SK-N-SH treated with all-trans-retinoic acid at 6 μM for 48 hours (cell line): ENCODE data around the gene KIF6.

Experiments used
- ATAC-seq: fragments of 200-7000 bp; cut with Tn5 transposase; 3 replicates; pipeline ENCODE4 v1.9.1; 2020; ENCODE audit warnings: mild to moderate bottlenecking, moderate library complexity
- ARNTL ChIP-seq: fragments of 450-650 bp; formaldehyde crosslinking; IDR thresholded peaks from 2 replicates; pipeline ENCODE4 v1.5.0; 2020; ENCODE audit warnings: low read depth, mild to moderate bottlenecking, moderate library complexity, borderline replicate concordance
- BACH2 ChIP-seq: fragments of 250-450 bp; sonication (Bioruptor Pico); IDR thresholded peaks from 2 replicates; pipeline ENCODE4 v1.9.0; 2021; ENCODE audit warnings: mild to moderate bottlenecking, borderline replicate concordance
- CREB5 ChIP-seq: fragments of 250-450 bp; sonication (Bioruptor Pico); IDR thresholded peaks from 2 replicates; pipeline ENCODE4 v1.5.1; 2020; ENCODE audit warnings: low read depth, mild to moderate bottlenecking, moderate library complexity
- CSDC2 ChIP-seq: fragments of 250-450 bp; sonication (Bioruptor Pico); IDR thresholded peaks from 2 replicates; pipeline ENCODE4 v1.5.0; 2020; ENCODE audit warnings: mild to moderate bottlenecking, moderate library complexity
- CSRNP3 ChIP-seq: fragments of 250-450 bp; sonication (Bioruptor Pico); IDR thresholded peaks from 2 replicates; pipeline ENCODE4 v1.5.1; 2021; ENCODE audit warnings: mild to moderate bottlenecking, moderate library complexity
- ESRRG ChIP-seq: fragments of 250-450 bp; sonication (Bioruptor Pico); IDR thresholded peaks from 2 replicates; pipeline ENCODE4 v1.6.1; 2021; ENCODE audit warnings: mild to moderate bottlenecking
- GLIS3 ChIP-seq: fragments of 250-450 bp; sonication (Bioruptor Pico); IDR thresholded peaks from 2 replicates; pipeline ENCODE4 v1.5.0; 2020; ENCODE audit warnings: mild to moderate bottlenecking, moderate library complexity
- ISL1 ChIP-seq: fragments of 250-450 bp; sonication (Bioruptor Pico); IDR thresholded peaks from 2 replicates; pipeline ENCODE4 v2.1.2; 2022; ENCODE audit warnings: mild to moderate bottlenecking, moderate library complexity
- OSR1 ChIP-seq: fragments of 250-450 bp; sonication (Bioruptor Pico); IDR thresholded peaks from 2 replicates; pipeline ENCODE4 v1.8.0; 2022; ENCODE audit warnings: moderate library complexity, mild to moderate bottlenecking, inconsistent platforms
- RARB ChIP-seq: fragments of 250-450 bp; sonication (Bioruptor Pico); IDR thresholded peaks from 2 replicates; pipeline ENCODE4 v1.8.0; 2021; ENCODE audit warnings: mild to moderate bottlenecking, moderate library complexity
- TCF4 ChIP-seq: fragments of 250-450 bp; sonication (Bioruptor Pico); IDR thresholded peaks from 2 replicates; pipeline ENCODE4 v1.8.0; 2021; ENCODE audit warnings: mild to moderate bottlenecking, moderate library complexity, borderline replicate concordance
- TOX ChIP-seq: fragments of 250-450 bp; sonication (Bioruptor Pico); IDR thresholded peaks from 2 replicates; pipeline ENCODE4 v1.8.0; 2021; ENCODE audit warnings: mild to moderate bottlenecking, moderate library complexity, borderline replicate concordance
- TSHZ2 ChIP-seq: fragments of 250-450 bp; sonication (Bioruptor Pico); IDR thresholded peaks from 2 replicates; pipeline ENCODE4 v1.5.0; 2020; ENCODE audit warnings: mild to moderate bottlenecking, moderate library complexity
- ZC3H10 ChIP-seq: fragments of 250-450 bp; sonication (Bioruptor Pico); IDR thresholded peaks from 2 replicates; pipeline ENCODE4 v1.5.1; 2021; ENCODE audit warnings: mild to moderate bottlenecking, moderate library complexity
- ZFP30 ChIP-seq: fragments of 450-650 bp; formaldehyde crosslinking; IDR thresholded peaks from 2 replicates; pipeline ENCODE4 v1.5.0; 2022; ENCODE audit warnings: mild to moderate bottlenecking, moderate library complexity
- ZNF565 ChIP-seq: fragments of 450-650 bp; formaldehyde crosslinking; conservative IDR thresholded peaks from 2 replicates; pipeline ENCODE4 v1.5.0; 2020; ENCODE audit warnings: low read depth, mild to moderate bottlenecking, moderate library complexity
- ZNF70 ChIP-seq: fragments of 450-650 bp; formaldehyde crosslinking; IDR thresholded peaks from 2 replicates; pipeline ENCODE4 v1.5.0; 2020; ENCODE audit warnings: mild to moderate bottlenecking, moderate library complexity
- ZNF8 ChIP-seq: fragments of 450-650 bp; formaldehyde crosslinking; IDR thresholded peaks from 2 replicates; pipeline ENCODE4 v1.5.0; 2020; ENCODE audit warnings: mild to moderate bottlenecking, moderate library complexity
- TF ChIP-seq, protein P1 (sequence below): fragments of 250-450 bp; sonication (Bioruptor Pico); IDR thresholded peaks from 2 replicates; pipeline ENCODE4 v1.8.0; 2020; ENCODE audit warnings: mild to moderate bottlenecking, moderate library complexity, borderline replicate concordance
- TF ChIP-seq, protein P2 (sequence below): fragments of 250-450 bp; sonication (Bioruptor Pico); IDR thresholded peaks from 2 replicates; pipeline ENCODE4 v1.8.0; 2021; ENCODE audit warnings: low read depth, mild to moderate bottlenecking, moderate library complexity, borderline replicate concordance

The KIF6 gene

DNA sequence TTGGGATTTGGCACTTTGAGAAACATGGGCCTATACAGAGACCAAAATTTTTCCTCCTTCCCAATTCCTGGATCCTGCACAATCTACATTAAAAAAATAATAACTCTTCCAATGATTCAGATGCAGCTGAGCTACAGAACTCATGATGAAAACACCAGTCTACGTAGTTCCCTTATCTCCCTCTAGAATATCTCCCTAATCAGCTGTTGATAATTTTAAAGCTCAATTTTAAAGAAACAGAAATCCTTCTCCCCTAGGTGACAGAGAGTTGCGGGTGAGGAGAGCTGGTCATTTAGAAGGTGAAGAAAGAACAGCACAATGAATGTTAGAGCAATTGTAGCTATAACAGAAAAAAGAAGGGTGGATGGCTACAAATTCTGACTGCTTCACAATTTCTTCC is 227.1 kb downstream of the KIF6 start (continued):
- TF ChIP-seq, protein P1, sequence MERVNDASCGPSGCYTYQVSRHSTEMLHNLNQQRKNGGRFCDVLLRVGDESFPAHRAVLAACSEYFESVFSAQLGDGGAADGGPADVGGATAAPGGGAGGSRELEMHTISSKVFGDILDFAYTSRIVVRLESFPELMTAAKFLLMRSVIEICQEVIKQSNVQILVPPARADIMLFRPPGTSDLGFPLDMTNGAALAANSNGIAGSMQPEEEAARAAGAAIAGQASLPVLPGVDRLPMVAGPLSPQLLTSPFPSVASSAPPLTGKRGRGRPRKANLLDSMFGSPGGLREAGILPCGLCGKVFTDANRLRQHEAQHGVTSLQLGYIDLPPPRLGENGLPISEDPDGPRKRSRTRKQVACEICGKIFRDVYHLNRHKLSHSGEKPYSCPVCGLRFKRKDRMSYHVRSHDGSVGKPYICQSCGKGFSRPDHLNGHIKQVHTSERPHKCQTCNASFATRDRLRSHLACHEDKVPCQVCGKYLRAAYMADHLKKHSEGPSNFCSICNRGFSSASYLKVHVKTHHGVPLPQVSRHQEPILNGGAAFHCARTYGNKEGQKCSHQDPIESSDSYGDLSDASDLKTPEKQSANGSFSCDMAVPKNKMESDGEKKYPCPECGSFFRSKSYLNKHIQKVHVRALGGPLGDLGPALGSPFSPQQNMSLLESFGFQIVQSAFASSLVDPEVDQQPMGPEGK (CRISPR knock-in tag) = no peak
- TF ChIP-seq OSR1 (CRISPR knock-in tag) = no peak
- no peak for TF ChIP-seq RARB (CRISPR knock-in tag)
- TF ChIP-seq ZFP30 (CRISPR knock-in tag) = no peak

DNA sequence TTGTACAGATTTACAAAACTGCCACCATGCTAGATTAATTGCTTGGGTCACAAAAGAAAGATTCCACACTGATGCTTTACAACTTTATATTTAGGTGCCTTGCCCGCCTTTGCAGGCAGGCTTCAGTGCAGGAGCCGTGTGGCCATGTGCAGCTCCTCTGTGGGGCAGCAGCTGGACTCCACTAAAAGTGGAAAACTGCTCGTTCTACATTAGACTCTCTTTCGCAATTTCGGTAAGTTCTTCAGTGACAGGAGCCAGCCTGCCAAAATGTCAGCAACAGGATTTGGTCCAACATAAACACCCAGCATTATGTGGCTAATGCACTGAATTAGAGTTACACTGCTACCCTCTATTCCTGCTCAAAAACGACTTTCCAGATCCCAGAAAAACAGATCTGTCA is 228.3 kb downstream of the KIF6 start:
- TF ChIP-seq ZNF70 (CRISPR knock-in tag) = no peak
- TF ChIP-seq ISL1 (CRISPR knock-in tag) = peak; percentile 60
- TF ChIP-seq, all 23 proteins: peak for 1
- ATAC-seq = no peak

- ATAC-seq = no peak
- TF ChIP-seq TCF4 (CRISPR knock-in tag) = no peak
- no peak for TF ChIP-seq ESRRG (CRISPR knock-in tag)
- no peak for TF ChIP-seq ZFP30 (CRISPR knock-in tag)
- no peak for TF ChIP-seq TSHZ2
- TF ChIP-seq, protein P2, sequence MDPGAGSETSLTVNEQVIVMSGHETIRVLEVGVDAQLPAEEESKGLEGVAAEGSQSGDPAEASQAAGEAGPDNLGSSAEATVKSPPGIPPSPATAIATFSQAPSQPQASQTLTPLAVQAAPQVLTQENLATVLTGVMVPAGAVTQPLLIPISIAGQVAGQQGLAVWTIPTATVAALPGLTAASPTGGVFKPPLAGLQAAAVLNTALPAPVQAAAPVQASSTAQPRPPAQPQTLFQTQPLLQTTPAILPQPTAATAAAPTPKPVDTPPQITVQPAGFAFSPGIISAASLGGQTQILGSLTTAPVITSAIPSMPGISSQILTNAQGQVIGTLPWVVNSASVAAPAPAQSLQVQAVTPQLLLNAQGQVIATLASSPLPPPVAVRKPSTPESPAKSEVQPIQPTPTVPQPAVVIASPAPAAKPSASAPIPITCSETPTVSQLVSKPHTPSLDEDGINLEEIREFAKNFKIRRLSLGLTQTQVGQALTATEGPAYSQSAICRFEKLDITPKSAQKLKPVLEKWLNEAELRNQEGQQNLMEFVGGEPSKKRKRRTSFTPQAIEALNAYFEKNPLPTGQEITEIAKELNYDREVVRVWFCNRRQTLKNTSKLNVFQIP (CRISPR knock-in tag) = no peak
- TF ChIP-seq GLIS3 = no peak
- TF ChIP-seq ARNTL = no peak
- TF ChIP-seq CREB5 = no peak
- TF ChIP-seq ZNF8 = no peak
- TF ChIP-seq CSRNP3 (CRISPR knock-in tag) = no peak
- no peak for TF ChIP-seq ZC3H10 (CRISPR knock-in tag)
- no peak for TF ChIP-seq OSR1 (CRISPR knock-in tag)
- no peak for TF ChIP-seq TOX
- TF ChIP-seq, protein P1 (CRISPR knock-in tag) = no peak
- TF ChIP-seq ZNF70 (CRISPR knock-in tag) = no peak
- TF ChIP-seq ZNF565 (CRISPR knock-in tag) = no peak
- no peak for TF ChIP-seq CSDC2 (CRISPR knock-in tag)
- no peak for TF ChIP-seq BACH2 (CRISPR knock-in tag)
These were observed 228.8 kb downstream of the KIF6 start for GRCh38 chr6:39496456-39496855.
